Urinary bladder (tissue), 4 donors: ENCODE measurements around the gene SHCBP1L. TPM values are rescaled to one million over a fixed set of nuclear protein-coding genes. Genes with fewer than 3 reads are reported as not detected.

Experiments
- DNase-seq: peaks from one replicate; pipeline ENCODE4 v3.0.0-alpha.2; 2015; ENCODE audit errors: extremely low spot score
- H3K27ac ChIP-seq: one replicate; pipeline ENCODE4 v1.5.1; 2013; ENCODE audit warnings: low read depth, mild to moderate bottlenecking, moderate library complexity
- H3K36me3 ChIP-seq: one replicate; pipeline ENCODE4 v1.6.1; 2013; ENCODE audit warnings: mild to moderate bottlenecking, moderate library complexity; ENCODE audit not compliant: insufficient read depth
- H3K4me1 ChIP-seq: one replicate; pipeline ENCODE4 v1.6.1; 2013; ENCODE audit warnings: mild to moderate bottlenecking, moderate library complexity; ENCODE audit not compliant: insufficient read depth
- H3K4me3 ChIP-seq: one replicate; pipeline ENCODE4 v1.5.1; 2013; ENCODE audit warnings: low read depth, low read length
- WGBS: extraction: QIAGEN DNeasy Blood & Tissue Kit; methylation state at CpG from one replicate; pipeline ENCODE4 v1.1.7; 2013; 5-methylcytosine and 5-hydroxymethylcytosine counted together
- polyA plus RNA-seq: library from polyadenylated mRNA; stranded (reverse); fragments of 200-250 nt; gene quantifications from one replicate; pipeline ENCODE4 v1.2.3, GENCODE V29; 2013
- total RNA-seq: library from RNA; depleted of rRNA; stranded (reverse); fragments of >200 nt; gene quantifications from one replicate; pipeline ENCODE4 v1.2.3, GENCODE V29; 2014
- donor health status: healthy with polysubstance abuse.
- donor health status: healthy.

The SHCBP1L gene
- total RNA-seq (0.85 TPM), polyA plus RNA-seq (not detected)

- H3K27ac ChIP-seq, result no peak within 1 kb of the TSS
- H3K4me3 ChIP-seq, result no peak within 1 kb of the TSS
- WGBS, result 34% methylated on average over 79 of the region's 79 CpGs
- DNase-seq, result no peak
- no peaks in the 10 kb centered on the region for H3K4me1 ChIP-seq
- no peaks in the 10 kb centered on the region for H3K36me3 ChIP-seq
Measured at GRCh38 chr1:182952677-182953444, at the start of gene SHCBP1L. SHCBP1L (minus strand) TSS chr1:182953166; CDS start chr1:182953133, 33 bp downstream.

GRCh38 chr1:183002267-183002666 lies 49.3 kb upstream of the SHCBP1L start:
- no peak for DNase-seq
- H3K27ac ChIP-seq, result no peak overlapping the region

GRCh38 chr1:183000167-183000962 lies 47.4 kb upstream of the SHCBP1L start:
- DNase-seq, result no peak
- H3K4me1 ChIP-seq, result no peaks in the 10 kb centered on the region
- no peak overlapping the region for H3K4me3 ChIP-seq
- no peak overlapping the region for H3K27ac ChIP-seq
- no peaks in the 10 kb centered on the region for H3K36me3 ChIP-seq
- 73% methylated on average over 4 of the region's 4 CpGs for WGBS

More at GRCh38 chr1:183002267-183002666, 49.3 kb upstream of the SHCBP1L start:
- Histone ChIP-seq H3K4me3 (no peak overlapping the region), H3K4me1 (no peaks in the 10 kb centered on the region), H3K36me3 (no peaks in the 10 kb centered on the region)

GRCh38 chr1:182998482-182998881 lies 45.5 kb upstream of the SHCBP1L start:
- no peak for DNase-seq
- no peak overlapping the region for H3K27ac ChIP-seq

GRCh38 chr1:182996816-182997215 lies 43.9 kb upstream of the SHCBP1L start:
- no peaks in the 10 kb centered on the region for H3K36me3 ChIP-seq
- H3K27ac ChIP-seq, result no peak overlapping the region
- no peak for DNase-seq
- H3K4me1 ChIP-seq, result no peaks in the 10 kb centered on the region
- WGBS, result 74% methylated on average over 1 of the region's 1 CpG
- no peak overlapping the region for H3K4me3 ChIP-seq

More at GRCh38 chr1:182998482-182998881, 45.5 kb upstream of the SHCBP1L start:
- H3K4me1 ChIP-seq, result no peaks in the 10 kb centered on the region
- no peaks in the 10 kb centered on the region for H3K36me3 ChIP-seq
- H3K4me3 ChIP-seq, result no peak overlapping the region

GRCh38 chr1:182995894-182996293 lies 42.9 kb upstream of the SHCBP1L start:
- no peak overlapping the region for H3K27ac ChIP-seq
- WGBS, result 69% methylated on average over 4 of the region's 4 CpGs

GRCh38 chr1:182993746-182994145 lies 40.8 kb upstream of the SHCBP1L start:
- Histone ChIP-seq H3K4me1 (no peaks in the 10 kb centered on the region), H3K4me3 (no peak overlapping the region), H3K27ac (no peak overlapping the region), H3K36me3 (no peaks in the 10 kb centered on the region)
- no peak for DNase-seq

More at GRCh38 chr1:182995894-182996293, 42.9 kb upstream of the SHCBP1L start:
- Histone ChIP-seq H3K4me3 (no peak overlapping the region), H3K36me3 (no peaks in the 10 kb centered on the region), H3K4me1 (no peaks in the 10 kb centered on the region)
- DNase-seq, result no peak

GRCh38 chr1:182990413-182991144 lies 37.6 kb upstream of the SHCBP1L start:
- no peak overlapping the region for H3K27ac ChIP-seq
- H3K36me3 ChIP-seq, result no peaks in the 10 kb centered on the region
- H3K4me1 ChIP-seq, result no peaks in the 10 kb centered on the region
- no peak overlapping the region for H3K4me3 ChIP-seq
- no peak for DNase-seq
- 82% methylated on average over 7 of the region's 7 CpGs for WGBS

GRCh38 chr1:182985876-182986275 lies 32.9 kb upstream of the SHCBP1L start:
- no peaks in the 10 kb centered on the region for H3K4me1 ChIP-seq
- no peak overlapping the region for H3K27ac ChIP-seq
- 94% methylated on average over 1 of the region's 1 CpG for WGBS
- no peak overlapping the region for H3K4me3 ChIP-seq
- H3K36me3 ChIP-seq, result no peaks in the 10 kb centered on the region
- no peak for DNase-seq

- H3K36me3 ChIP-seq, result no peaks in the 10 kb centered on the region
- H3K27ac ChIP-seq, result no peak overlapping the region
- no peaks in the 10 kb centered on the region for H3K4me1 ChIP-seq
- no peak overlapping the region for H3K4me3 ChIP-seq
- DNase-seq, result no peak
- WGBS, result 93% methylated on average over 1 of the region's 1 CpG
Measured at GRCh38 chr1:182984621-182985020, 31.7 kb upstream of the SHCBP1L start.

GRCh38 chr1:182984138-182984537 lies 31.2 kb upstream of the SHCBP1L start:
- H3K4me3 ChIP-seq, result no peak overlapping the region
- no peak for DNase-seq
- 96% methylated on average over 7 of the region's 7 CpGs for WGBS
- no peaks in the 10 kb centered on the region for H3K4me1 ChIP-seq
- H3K36me3 ChIP-seq, result no peaks in the 10 kb centered on the region
- H3K27ac ChIP-seq, result no peak overlapping the region

- no peak overlapping the region for H3K4me3 ChIP-seq
- no peak for DNase-seq
- WGBS, result 88% methylated on average over 6 of the region's 6 CpGs
- no peaks in the 10 kb centered on the region for H3K4me1 ChIP-seq
- no peak overlapping the region for H3K27ac ChIP-seq
- no peaks in the 10 kb centered on the region for H3K36me3 ChIP-seq
Measured at GRCh38 chr1:182978151-182978853, 25.3 kb upstream of the SHCBP1L start.

- Histone ChIP-seq H3K4me1 (no peaks in the 10 kb centered on the region), H3K36me3 (no peaks in the 10 kb centered on the region), H3K4me3 (no peak overlapping the region), H3K27ac (no peak overlapping the region)
- no peak for DNase-seq
- 91% methylated on average over 2 of the region's 2 CpGs for WGBS
Measured at GRCh38 chr1:182977480-182977879, 24.5 kb upstream of the SHCBP1L start.
